HUES48 (cell line): ENCODE results near the gene PLXND1.

Source experiments
- H3K27ac ChIP-seq: one replicate; pipeline ENCODE4 v1.7.0; 2013; ENCODE audit warnings: low read depth, low read length, inconsistent platforms
- H3K27me3 ChIP-seq: 2 replicates; pipeline ENCODE4 v1.6.1; 2013; ENCODE audit warnings: mild to moderate bottlenecking, low read length; ENCODE audit not compliant: control insufficient read depth, insufficient read depth
- H3K36me3 ChIP-seq: 2 replicates; pipeline ENCODE4 v1.6.1; 2013; ENCODE audit warnings: low read length; ENCODE audit not compliant: control insufficient read depth, insufficient read depth
- H3K4me1 ChIP-seq: 2 replicates; pipeline ENCODE4 v1.6.1; 2013; ENCODE audit warnings: mild to moderate bottlenecking, low read length; ENCODE audit not compliant: control insufficient read depth, insufficient read depth
- H3K4me3 ChIP-seq: 2 replicates; pipeline ENCODE4 v1.5.1; 2013; ENCODE audit warnings: mild to moderate bottlenecking, low read depth, low read length
- H3K9ac ChIP-seq: 2 replicates; pipeline ENCODE4 v1.6.1; 2013; ENCODE audit warnings: mild to moderate bottlenecking, low read depth, low read length, moderate library complexity
- H3K9me3 ChIP-seq: 2 replicates; pipeline ENCODE4 v1.6.1; 2013; ENCODE audit warnings: low read length; ENCODE audit not compliant: control insufficient read depth, insufficient read depth

PLXND1 gene

GRCh38 chr3:129618901-129619671 is 12.6 kb upstream of the PLXND1 start:
- Histone ChIP-seq H3K4me3 (no peak overlapping the region), H3K27me3 (no peaks in the 10 kb centered on the region), H3K9me3 (no peaks in the 10 kb centered on the region), H3K27ac (no peak overlapping the region), H3K9ac (no peak overlapping the region), H3K4me1 (no peaks in the 10 kb centered on the region), H3K36me3 (no peaks in the 10 kb centered on the region)

DNA sequence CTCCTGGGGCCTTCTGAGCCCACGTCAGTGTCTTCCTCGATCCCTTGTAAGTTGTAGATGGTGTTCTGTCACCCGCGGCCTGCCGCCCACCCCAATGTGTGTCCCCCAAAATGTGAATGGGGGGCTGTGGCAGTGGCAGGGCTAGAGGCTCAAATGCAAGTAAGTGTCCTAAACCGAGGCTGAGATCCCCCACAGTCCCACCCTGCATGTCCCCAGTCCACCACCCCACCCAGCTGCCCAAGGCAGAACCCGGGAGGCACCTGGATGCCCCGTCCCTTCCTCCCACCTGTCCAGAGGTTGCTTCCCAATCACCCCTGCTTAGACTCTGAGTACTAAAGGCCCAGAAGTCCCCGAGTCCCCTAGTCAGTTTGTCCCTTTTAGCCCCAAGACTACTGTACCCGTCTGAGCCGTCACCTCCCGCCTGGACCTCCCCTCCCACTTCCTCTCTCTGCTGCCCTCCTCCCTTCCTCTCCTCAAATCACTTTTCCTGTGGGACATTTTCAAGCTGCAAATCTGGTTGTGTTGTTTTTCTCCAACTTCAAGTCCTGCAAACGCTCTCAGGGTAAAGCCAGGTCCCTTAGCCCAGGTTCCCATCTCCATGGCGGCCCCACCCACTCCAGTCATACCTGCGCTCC is 11.8 kb upstream of the PLXND1 start:
- Histone ChIP-seq H3K36me3 (no peaks in the 10 kb centered on the region), H3K9me3 (no peaks in the 10 kb centered on the region), H3K9ac (no peak overlapping the region), H3K4me3 (no peak overlapping the region), H3K27ac (no peak overlapping the region), H3K27me3 (no peaks in the 10 kb centered on the region), H3K4me1 (no peaks in the 10 kb centered on the region)

- Histone ChIP-seq H3K4me3 (no peak overlapping the region), H3K9me3 (no peaks in the 10 kb centered on the region), H3K4me1 (no peaks in the 10 kb centered on the region), H3K9ac (no peak overlapping the region), H3K36me3 (no peaks in the 10 kb centered on the region), H3K27ac (no peak overlapping the region), H3K27me3 (no peaks in the 10 kb centered on the region)
These were observed 11.1 kb upstream of the PLXND1 start for GRCh38 chr3:129617381-129618185.

DNA sequence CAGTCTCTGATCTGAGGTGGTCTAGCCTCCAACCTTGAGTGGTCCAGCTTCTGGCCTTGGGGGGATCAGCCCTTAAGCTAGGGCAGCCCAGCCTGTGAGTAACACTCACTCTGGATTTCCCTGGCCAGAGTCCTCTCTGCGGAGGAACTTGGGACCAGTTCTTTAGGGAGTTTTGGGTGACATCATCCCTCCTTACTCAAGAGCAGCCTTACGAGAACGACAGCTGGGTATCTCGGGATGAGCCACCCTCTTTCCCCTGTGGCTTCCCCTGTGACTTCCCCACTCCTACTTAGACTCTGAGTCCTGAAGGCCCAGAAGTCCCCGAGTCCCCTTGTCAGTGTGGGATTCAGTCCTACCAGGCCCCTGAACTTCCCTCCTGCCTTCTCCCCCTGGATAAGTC is 10.2 kb upstream of the PLXND1 start:
- Histone ChIP-seq H3K36me3 (no peaks in the 10 kb centered on the region), H3K27me3 (no peaks in the 10 kb centered on the region), H3K9ac (no peak overlapping the region), H3K9me3 (no peaks in the 10 kb centered on the region), H3K27ac (no peak overlapping the region), H3K4me1 (peaks cover 5% of the 10 kb centered on the region; the same call in 1 of the 2 replicates), H3K4me3 (no peak overlapping the region)

GRCh38 chr3:129616291-129616690 is 9.8 kb upstream of the PLXND1 start:
- Histone ChIP-seq H3K4me1 (peaks cover 8% of the 10 kb centered on the region; the same call in 1 of the 2 replicates), H3K4me3 (no peak overlapping the region), H3K27me3 (no peaks in the 10 kb centered on the region), H3K36me3 (no peaks in the 10 kb centered on the region), H3K27ac (no peak overlapping the region), H3K9me3 (no peaks in the 10 kb centered on the region), H3K9ac (no peak overlapping the region)

- no peaks in the 10 kb centered on the region for H3K36me3 ChIP-seq
- no peak overlapping the region for H3K4me3 ChIP-seq
- H3K27me3 ChIP-seq: no peaks in the 10 kb centered on the region
- H3K9ac ChIP-seq: no peak overlapping the region
- no peaks in the 10 kb centered on the region for H3K9me3 ChIP-seq
- no peak overlapping the region for H3K27ac ChIP-seq
- H3K4me1 ChIP-seq: peaks cover 8% of the 10 kb centered on the region; the same call in 1 of the 2 replicates
These were observed 9.3 kb upstream of the PLXND1 start for GRCh38 chr3:129615751-129616281.

DNA sequence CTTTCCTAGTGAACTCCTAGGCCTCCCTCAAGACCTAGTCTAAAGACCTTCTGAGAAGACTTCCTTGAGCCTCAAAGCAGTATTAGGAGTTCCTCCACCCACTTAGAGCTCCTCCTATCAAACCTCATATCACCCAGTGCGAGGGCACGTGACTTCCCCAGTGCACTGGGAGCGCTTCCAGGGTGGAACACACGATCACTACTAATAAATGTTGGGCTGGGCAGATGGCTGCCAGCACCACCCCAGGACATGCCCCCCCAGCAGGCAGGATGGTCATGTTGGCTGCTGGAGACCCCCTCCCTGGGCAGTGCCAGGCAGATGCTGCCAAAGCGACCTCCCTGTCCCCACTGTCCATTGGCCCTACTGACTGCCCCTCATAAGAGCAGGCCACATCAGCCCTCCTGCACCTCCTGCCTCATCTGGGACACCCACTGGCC is 8.5 kb upstream of the PLXND1 start:
- no peaks in the 10 kb centered on the region for H3K9me3 ChIP-seq
- H3K9ac ChIP-seq: no peak overlapping the region
- no peak overlapping the region for H3K4me3 ChIP-seq
- H3K27ac ChIP-seq: no peak overlapping the region
- no peaks in the 10 kb centered on the region for H3K27me3 ChIP-seq
- peaks cover 8% of the 10 kb centered on the region; the same call in 1 of the 2 replicates for H3K4me1 ChIP-seq
- no peaks in the 10 kb centered on the region for H3K36me3 ChIP-seq

DNA sequence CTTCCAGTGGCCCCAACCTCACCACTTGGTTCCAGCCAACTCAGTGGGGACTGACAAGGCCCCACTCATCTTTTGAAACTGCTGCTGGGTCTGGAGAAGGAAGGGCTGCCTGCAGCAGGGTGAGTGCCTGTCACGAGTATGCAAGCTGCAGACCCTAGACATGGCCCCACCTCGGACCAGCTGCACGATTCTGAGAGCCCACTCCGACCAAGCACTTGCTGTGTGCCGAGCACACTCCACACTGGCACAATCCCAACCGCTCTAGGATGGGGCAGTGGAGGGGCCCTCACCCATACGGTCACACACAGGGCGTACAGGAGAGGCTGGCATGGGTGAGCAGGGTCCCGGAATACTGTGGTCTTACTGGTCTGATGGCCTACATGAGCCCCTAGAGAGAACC is 8.0 kb upstream of the PLXND1 start:
- no peaks in the 10 kb centered on the region for H3K9me3 ChIP-seq
- H3K4me1 ChIP-seq: peaks cover 8% of the 10 kb centered on the region; the same call in 1 of the 2 replicates
- H3K9ac ChIP-seq: no peak overlapping the region
- no peak overlapping the region for H3K4me3 ChIP-seq
- no peaks in the 10 kb centered on the region for H3K27me3 ChIP-seq
- H3K36me3 ChIP-seq: no peaks in the 10 kb centered on the region
- no peak overlapping the region for H3K27ac ChIP-seq

DNA sequence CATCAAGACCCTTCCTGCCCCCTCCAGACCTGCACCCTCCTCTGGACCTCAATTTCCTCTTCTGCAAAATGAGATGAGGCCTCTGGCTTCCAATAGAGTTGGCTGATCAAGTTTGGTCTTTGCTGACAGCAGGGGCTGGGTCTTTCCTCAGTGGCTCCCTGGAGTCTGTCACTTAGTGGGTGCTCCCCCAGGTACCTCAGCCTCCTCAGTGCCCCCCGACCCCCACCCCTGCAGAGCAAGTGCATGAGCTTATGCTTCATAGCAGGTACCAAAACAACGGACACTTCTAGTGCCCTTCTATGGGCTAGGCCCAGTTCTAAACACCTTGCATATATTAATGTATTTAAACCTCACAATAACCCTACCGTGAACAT is 6.9 kb upstream of the PLXND1 start:
- H3K4me3 ChIP-seq: no peak overlapping the region
- no peaks in the 10 kb centered on the region for H3K9me3 ChIP-seq
- no peaks in the 10 kb centered on the region for H3K27me3 ChIP-seq
- H3K36me3 ChIP-seq: no peaks in the 10 kb centered on the region
- H3K4me1 ChIP-seq: peaks cover 14% of the 10 kb centered on the region
- no peak overlapping the region for H3K27ac ChIP-seq
- H3K9ac ChIP-seq: no peak overlapping the region

- Histone ChIP-seq H3K36me3 (no peaks in the 10 kb centered on the region), H3K4me3 (no peak overlapping the region), H3K4me1 (peaks cover 20% of the 10 kb centered on the region), H3K27ac (peak overlapping the region; percentile 71), H3K9me3 (no peaks in the 10 kb centered on the region), H3K27me3 (peaks cover 6% of the 10 kb centered on the region), H3K9ac (no peak overlapping the region)
These were observed 6.3 kb upstream of the PLXND1 start for GRCh38 chr3:129612534-129613366.
